Bronchial smooth muscle cell (primary cell): ENCODE data around the gene EVX1. TPM values are rescaled to one million over a fixed set of nuclear protein-coding genes. Genes with fewer than 3 reads are reported as not detected.

Experiments
- total RNA-seq: library from RNA; depleted of rRNA; stranded (reverse); fragments of >200 nt; gene quantifications from 2 replicates; pipeline ENCODE4 v1.2.1, GENCODE V29; 2014

Gene EVX1
- total RNA-seq, result not detected in 2 replicates

DNA sequence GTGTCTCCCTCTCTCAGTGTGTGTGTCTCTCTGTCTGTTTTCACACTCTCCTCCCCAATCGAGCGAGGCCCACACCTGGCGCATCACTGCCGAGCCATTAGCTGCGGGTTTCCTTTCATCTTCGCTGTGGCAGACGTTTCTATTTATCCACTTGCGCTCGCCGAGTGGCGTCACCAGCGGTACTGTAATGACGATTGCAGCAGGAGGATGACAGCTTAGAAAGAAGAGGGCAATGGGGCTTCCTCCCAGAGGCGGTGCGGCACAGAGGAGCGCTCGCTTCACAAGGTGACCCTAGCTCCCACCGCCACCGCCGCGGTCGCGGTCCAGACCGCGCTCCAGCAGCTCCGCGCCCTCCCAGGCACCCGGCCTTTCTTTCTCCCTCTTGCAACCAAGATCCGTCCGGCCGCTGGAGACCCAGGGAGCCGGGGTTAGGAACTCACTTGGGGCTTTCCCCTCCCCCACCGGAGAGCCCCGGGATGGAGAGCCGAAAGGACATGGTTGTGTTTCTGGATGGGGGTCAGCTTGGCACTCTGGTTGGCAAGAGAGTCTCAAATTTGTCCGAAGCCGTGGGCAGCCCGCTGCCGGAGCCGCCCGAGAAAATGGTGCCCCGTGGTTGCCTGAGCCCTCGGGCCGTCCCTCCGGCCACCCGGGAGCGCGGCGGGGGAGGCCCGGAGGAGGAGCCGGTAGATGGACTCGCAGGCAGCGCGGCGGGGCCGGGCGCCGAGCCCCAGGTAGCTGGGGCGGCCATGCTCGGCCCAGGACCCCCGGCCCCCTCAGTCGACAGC is at the start of gene EVX1:
TSS of gene EVX1 (plus strand) at position 248 of the 785 bp plus-strand sequence. CDS start at position 477, 229 bp downstream.

GRCh38 chr7:27199849-27200760 is 42.5 kb upstream of the EVX1 start, which contains the start of gene HOXA13:
TSS of gene HOXA13 (minus strand) at chr7:27200091. CDS start at chr7:27200077, 14 bp downstream.

Other genes starting within 250 kb of the EVX1 start
- gene HOXA1, start 146.8 kb upstream of the EVX1 start, total RNA-seq, result 0.17 and 0.63 TPM in 2 replicates
- gene HOXA2, start 140.1 kb upstream of the EVX1 start, total RNA-seq, result 0.43 and 1.3 TPM in 2 replicates
- gene HOXA4, start 112.0 kb upstream of the EVX1 start, total RNA-seq, result 0.34 and 0.47 TPM in 2 replicates
- 10.3 and 26.0 TPM in 2 replicates for gene HOXA5, start 99.1 kb upstream of the EVX1 start, total RNA-seq
- gene HOXA6, start 95.0 kb upstream of the EVX1 start, total RNA-seq, result 0.09 and 0.16 TPM in 2 replicates
- 1.3 and 2.4 TPM in 2 replicates for gene HOXA3, start 90.2 kb upstream of the EVX1 start, total RNA-seq
- under 0.01 TPM in 1 of 2 replicates, not detected in the other for gene HOXA7, start 86.1 kb upstream of the EVX1 start, total RNA-seq
- not detected in 2 replicates for gene HOXA9, start 77.3 kb upstream of the EVX1 start, total RNA-seq
- gene HOXA10, start 68.5 kb upstream of the EVX1 start, total RNA-seq, result under 0.01 TPM in 1 of 2 replicates, not detected in the other
- 0.16 TPM in 1 of 2 replicates, not detected in the other for gene HOXA11, start 57.6 kb upstream of the EVX1 start, total RNA-seq
- gene HOXA13, start 42.7 kb upstream of the EVX1 start, total RNA-seq, result not detected in 2 replicates